Fibroblast of skin of left biceps (primary cell): Measurements from ENCODE around the gene MBD6.
A peak's percentile ranks its signal among the peaks of the same experiment; 100 is the strongest.

Experiments used
- DNase-seq, 2 experiments: peaks; one replicate each; pipeline ENCODE4 v3.0.0-alpha.2; 2013; ENCODE audit warnings: low read depth in 2 of 2

Gene MBD6, protein sequence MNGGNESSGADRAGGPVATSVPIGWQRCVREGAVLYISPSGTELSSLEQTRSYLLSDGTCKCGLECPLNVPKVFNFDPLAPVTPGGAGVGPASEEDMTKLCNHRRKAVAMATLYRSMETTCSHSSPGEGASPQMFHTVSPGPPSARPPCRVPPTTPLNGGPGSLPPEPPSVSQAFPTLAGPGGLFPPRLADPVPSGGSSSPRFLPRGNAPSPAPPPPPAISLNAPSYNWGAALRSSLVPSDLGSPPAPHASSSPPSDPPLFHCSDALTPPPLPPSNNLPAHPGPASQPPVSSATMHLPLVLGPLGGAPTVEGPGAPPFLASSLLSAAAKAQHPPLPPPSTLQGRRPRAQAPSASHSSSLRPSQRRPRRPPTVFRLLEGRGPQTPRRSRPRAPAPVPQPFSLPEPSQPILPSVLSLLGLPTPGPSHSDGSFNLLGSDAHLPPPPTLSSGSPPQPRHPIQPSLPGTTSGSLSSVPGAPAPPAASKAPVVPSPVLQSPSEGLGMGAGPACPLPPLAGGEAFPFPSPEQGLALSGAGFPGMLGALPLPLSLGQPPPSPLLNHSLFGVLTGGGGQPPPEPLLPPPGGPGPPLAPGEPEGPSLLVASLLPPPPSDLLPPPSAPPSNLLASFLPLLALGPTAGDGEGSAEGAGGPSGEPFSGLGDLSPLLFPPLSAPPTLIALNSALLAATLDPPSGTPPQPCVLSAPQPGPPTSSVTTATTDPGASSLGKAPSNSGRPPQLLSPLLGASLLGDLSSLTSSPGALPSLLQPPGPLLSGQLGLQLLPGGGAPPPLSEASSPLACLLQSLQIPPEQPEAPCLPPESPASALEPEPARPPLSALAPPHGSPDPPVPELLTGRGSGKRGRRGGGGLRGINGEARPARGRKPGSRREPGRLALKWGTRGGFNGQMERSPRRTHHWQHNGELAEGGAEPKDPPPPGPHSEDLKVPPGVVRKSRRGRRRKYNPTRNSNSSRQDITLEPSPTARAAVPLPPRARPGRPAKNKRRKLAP

GRCh38 chr12:57522011-57522886, at the start of gene MBD6:
Gene MBD6 (plus strand): TSS chr12:57522824. CDS start chr12:57524304, 1,480 bp downstream.
- peak; percentile 90 to 92 for DNase-seq

GRCh38 chr12:57473392-57473791, 49.2 kb upstream of the MBD6 start:
- DNase-seq: no peak

DNA sequence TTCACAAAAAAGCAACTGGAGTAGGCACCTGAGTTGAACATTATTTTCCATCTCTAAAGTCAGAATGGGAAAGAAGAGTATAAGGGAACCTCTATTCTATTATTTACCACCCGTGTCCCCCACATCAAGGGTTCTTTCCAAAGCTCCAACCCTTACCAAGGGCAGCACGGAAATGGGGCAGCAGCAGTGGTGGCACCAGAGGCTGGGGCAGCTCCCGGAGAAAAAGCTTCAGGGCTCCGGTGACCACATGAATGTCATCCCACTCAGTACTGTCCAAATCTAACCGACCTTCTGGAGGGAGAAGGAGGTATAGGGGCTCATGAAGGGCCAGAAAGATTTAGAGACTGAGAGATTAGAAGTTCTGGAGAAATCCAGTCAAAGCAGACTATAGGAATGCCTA, 48.7 kb upstream of the MBD6 start:
- DNase-seq: no peak

DNA sequence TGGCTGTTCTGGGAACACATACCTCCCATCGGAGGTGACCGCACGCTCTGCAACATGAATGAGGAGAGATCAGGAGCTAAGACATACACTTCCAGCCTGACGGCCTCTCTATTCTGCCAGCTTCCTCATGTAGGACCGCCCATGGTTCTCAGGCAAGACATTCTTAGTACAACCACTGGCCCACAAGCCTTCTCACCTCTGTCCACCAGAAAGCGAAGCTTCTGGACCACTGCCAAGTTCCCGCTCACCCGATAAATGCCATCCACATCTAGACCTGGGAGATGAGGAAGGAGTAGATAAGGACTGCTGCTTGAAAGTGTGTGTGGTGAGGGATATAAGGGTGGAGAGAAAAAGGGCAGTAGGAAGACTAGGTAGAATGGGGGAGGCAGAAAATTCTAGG, 48.2 kb upstream of the MBD6 start:
- no peak for DNase-seq

DNA sequence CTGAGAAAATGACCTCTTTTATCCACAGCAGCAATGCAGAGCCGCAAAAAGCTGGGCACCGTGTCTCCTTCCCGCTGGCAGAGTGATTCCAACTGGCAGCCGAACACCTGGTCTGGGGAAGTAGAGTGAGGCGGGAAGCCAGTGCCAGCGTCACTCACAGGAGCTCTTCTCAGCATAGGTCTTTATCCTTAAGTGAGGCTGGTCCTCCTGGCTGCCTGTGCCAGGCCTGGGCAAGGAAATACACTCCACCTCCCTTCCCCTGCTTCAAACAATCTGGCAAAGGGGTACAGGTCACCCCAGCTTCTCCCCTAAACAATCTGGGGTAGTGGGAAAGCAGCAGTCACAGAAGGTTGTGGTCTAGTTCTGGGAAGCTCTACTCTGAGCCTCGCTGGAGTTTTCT, 47.8 kb upstream of the MBD6 start:
- DNase-seq: no peak

DNA sequence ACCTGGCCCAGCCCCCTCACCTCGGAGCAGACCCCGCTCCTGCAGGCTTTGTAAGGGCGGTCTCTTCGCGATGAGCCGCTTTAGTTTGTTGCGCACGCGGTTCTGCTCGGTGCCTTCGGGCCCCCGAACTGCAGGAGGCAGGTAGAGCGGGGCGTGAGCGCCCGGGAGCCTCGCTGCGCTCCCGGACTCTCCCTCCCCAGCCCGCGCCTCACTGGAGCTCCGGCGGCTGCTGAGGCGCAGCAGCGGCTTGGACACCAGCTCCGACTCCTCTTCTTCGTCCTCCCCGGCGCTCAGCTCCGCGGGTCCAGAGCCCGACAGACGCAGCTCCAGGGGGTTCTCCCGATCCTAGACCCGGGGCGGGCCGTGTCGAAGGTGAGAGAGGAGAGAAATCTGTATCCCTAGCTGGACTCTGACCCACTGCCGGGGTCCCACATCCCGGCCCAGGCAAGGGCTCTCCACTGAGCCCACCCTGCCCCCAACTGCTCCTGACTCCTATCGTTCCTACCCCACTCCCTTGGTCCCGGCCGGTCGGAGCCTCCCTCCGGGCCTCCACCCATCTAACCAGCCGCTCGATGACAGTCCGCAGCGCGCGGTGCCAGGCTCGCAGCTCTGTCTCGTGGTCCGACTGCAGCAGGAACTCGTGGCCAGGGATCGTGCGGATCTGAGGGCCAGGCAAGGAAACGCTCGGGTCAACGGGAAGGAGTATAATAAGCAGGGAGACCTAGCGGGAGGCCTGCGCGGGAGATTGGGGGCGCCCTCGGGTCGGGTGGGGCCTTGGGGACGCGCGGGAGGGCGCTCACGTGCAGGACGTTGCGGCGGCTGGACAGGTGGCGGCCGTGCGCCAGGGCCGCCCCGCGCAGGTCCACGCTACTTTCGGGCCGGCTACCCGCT, 47.1 kb upstream of the MBD6 start:
- no peak for DNase-seq

- no peak for DNase-seq
These were observed 46.2 kb upstream of the MBD6 start for GRCh38 chr12:57476162-57476992.

- DNase-seq: no peak
These were observed 45.5 kb upstream of the MBD6 start for GRCh38 chr12:57476993-57477709.

DNA sequence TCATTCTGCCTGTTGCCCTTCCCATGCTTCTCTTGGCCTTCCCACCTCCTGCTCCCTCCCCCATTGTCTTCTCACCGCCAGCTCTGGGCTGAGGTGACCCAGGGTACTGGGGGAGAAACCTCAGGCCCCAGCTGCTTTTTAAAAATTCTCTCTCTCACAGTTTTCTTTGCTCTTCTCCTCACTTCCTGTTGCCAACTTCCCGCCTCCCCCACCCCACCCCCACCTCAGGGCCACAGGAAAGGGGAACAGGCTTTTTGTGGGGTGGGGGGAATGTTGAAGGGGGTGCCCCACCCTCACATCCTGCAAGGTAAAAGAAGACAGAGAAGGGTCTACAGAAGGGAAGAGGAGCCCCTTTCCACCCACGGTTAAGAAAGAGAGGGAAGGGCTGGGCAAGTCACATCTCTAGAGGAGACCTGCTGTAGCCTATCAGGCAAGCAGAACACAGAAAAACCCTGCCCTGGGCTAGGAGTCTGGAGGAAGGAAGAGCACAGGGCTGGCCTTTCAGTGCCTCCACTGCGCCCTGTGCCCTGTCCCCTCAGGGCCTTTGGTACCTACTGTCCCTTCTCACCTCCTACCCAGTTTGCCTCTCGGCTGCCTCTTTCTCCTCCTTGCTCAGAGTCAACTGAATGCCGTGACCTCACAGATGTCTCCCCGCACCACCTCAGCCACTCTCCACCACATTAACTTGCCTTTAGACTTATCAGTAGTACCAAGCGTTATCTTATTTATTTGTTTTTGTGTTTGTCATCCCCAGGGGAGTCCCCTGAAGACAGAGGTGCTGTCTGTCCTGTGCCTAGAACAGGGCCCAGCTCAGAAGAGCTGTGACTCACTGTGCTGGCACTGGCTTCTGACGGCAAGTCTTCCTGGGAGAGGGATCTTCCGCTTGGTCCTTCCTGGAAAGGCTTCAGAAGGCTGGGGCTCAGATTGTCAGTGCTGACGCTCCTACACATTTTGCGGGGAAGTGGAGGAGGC, 44.6 kb upstream of the MBD6 start:
- no peak for DNase-seq

- DNase-seq: no peak
These were observed 43.6 kb upstream of the MBD6 start for GRCh38 chr12:57479043-57479375.

- DNase-seq: no peak
These were observed 43.1 kb upstream of the MBD6 start, which contains the start of gene ARHGAP9 for GRCh38 chr12:57479376-57480115. Gene ARHGAP9 (minus strand): TSS chr12:57479866. CDS start chr12:57479406, 460 bp downstream.

DNA sequence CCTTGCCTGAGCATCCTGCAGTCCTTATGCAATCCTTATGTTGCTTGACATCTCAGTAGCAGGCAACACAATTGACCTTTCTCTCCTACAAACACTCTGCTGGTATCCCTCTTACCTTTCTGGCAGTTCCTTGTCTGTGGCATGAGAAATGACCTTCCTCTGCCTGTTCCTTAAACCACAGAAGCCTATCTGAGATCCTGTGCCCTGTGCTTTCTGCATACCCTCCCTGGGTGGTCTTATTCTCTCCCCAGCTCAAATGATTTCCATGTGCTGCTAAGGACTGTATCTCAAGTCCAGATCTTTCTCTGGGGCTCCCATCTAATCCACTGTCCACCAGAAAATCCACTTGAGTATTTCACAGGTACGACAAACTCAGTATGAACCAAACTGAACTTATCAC, 41.0 kb upstream of the MBD6 start:
- DNase-seq: no peak

DNA sequence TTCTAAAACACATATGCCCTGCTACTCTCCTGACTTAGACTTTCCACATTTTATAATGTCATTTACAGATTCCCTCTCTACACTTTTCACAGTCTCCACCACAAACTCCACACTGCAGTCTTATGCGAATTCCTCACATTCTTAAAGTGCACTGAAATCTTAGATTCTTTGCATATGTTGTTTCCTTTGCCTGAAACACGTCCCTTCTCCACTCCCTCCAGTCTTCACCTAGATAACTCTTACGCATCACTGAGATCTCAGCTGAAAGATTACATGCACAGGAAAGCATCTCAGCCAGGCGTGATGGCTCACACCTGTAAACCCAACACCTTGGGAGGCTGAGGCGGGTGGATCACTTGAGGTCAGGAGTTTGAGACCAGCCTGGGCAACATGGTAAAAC, 39.2 kb upstream of the MBD6 start:
- peak; percentile 57 to 60 for DNase-seq

GRCh38 chr12:57485695-57486094, 36.9 kb upstream of the MBD6 start:
- DNase-seq: no peak

GRCh38 chr12:57487055-57487596, 35.5 kb upstream of the MBD6 start:
- no peak for DNase-seq

DNA sequence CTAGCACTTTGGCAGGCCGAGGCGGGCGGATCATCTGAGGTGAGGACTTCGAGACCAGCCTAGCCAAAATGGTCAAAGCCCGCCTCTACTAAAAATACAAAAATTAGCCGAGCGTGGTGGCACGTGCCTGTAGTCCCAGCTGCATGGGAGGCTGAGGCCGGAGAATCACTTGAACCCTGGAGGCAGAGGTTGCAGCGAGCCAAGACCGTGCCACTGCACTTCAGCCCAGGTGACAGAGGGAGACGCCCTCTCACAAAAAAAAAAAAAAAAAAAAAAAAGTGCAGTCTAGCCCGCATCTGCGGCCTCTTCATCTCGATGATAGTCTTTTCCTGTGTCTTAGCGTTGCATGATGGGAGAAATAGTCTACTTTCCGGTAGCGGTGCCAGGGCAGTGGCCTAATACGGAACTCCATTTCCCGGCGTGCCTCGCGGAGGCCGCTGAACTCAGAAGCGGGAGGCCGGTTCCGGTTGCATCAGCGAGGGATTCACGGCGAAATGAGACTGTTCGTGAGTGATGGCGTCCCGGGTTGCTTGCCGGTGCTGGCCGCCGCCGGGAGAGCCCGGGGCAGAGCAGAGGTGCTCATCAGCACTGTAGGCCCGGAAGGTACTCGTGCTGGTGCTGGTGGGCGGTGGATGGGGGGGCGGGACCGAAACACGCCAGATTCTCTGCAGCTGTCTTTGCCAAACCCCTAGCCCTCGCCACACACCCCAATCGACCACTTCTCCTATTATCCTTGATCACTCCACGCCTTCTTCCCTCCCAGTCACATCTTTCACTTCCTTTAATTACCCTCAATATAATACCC, 34.8 kb upstream of the MBD6 start, which contains the start of gene MARS1:
Gene MARS1 (plus strand): TSS at position 472 of the 805 bp plus-strand sequence. CDS start 23 bp downstream, at position 495.
- peak; percentile 93 to 94 for DNase-seq
